Endothelial cell of umbilical vein (primary cell): ENCODE results near the gene CHMP4B. TPM values are rescaled to one million over a fixed set of nuclear protein-coding genes. Genes with fewer than 3 reads are reported as not detected.

Source experiments
- BruUV-seq: library from RNA; stranded (reverse); fragments of 400-500 nt; replicated peaks from 2 replicates; lab custom pipeline; 2021; lab: Mats Ljungman, UMichigan
- CTCF ChIA-PET: fragments of 300-600, 350-600 bp; sonication (Branson Sonifier 250); formaldehyde crosslinking; loops from one replicate; lab custom pipeline; 2021; ENCODE audit warnings: antibody characterized with exemption, inconsistent platforms; lab: Charles Lee
- POLR2A ChIA-PET: fragments of 300-600, 350-600 bp; sonication (Branson Sonifier 250); formaldehyde crosslinking; loops from one replicate; lab custom pipeline; 2021; ENCODE audit warnings: antibody characterized with exemption, inconsistent platforms; lab: Charles Lee
- DNase-seq: peaks from one replicate; pipeline ENCODE4 v3.0.0-alpha.2; 2011; ENCODE audit warnings: low read depth, low spot score
- FAIRE-seq: peaks from 2 replicates; lab custom pipeline; 2011; peaks lifted over from hg19 to GRCh38; lab: Jason Lieb, UNC
- H2AFZ ChIP-seq: 2 replicates; pipeline ENCODE4 v1.6.0; 2012; ENCODE audit warnings: low read depth, low read length, control low read depth, inconsistent platforms
- H3K27ac ChIP-seq: 2 replicates; pipeline ENCODE4 v1.5.1; 2011; ENCODE audit warnings: low read depth, mild to moderate bottlenecking, control low read depth, low read length, moderate library complexity; ENCODE audit not compliant: insufficient read depth
- H3K27me3 ChIP-seq, 2 experiments: 2 replicates each; pipeline versions ENCODE4 v1.6.0 to v1.6.1; 2011; ENCODE audit warnings: low read length in 2 of 2, mixed read lengths in 1 of 2; ENCODE audit not compliant: control insufficient read depth in 2 of 2, insufficient read depth in 2 of 2
- H3K36me3 ChIP-seq, 2 experiments: 2 replicates in 1 of 2; 3 replicates in 1 of 2; pipeline ENCODE4 v1.5.1; 2011; ENCODE audit warnings: low read length in 2 of 2, mild to moderate bottlenecking in 1 of 2, moderate library complexity in 1 of 2; ENCODE audit not compliant: control insufficient read depth in 2 of 2, insufficient read depth in 2 of 2; ENCODE audit errors: extremely low read depth in 1 of 2
- H3K4me1 ChIP-seq: 3 replicates; pipeline ENCODE4 v1.5.1; 2011; ENCODE audit warnings: mild to moderate bottlenecking, low read length; ENCODE audit not compliant: control insufficient read depth, insufficient read depth; ENCODE audit errors: extremely low read depth
- H3K4me2 ChIP-seq: 2 replicates; pipeline ENCODE4 v1.6.1; 2011; ENCODE audit warnings: low read length, control low read depth, mixed read lengths; ENCODE audit not compliant: insufficient read depth
- H3K4me3 ChIP-seq, 3 experiments: fragments of 200-600 bp in 1 of 3; sonication (generic), shearing (Covaris generic) in 1 of 3; replicated peaks in 1 of 3; 2 replicates each; pipeline ENCODE4 v1.5.1; 2011 to 2016; ENCODE audit warnings: control low read depth in 3 of 3, low read length in 3 of 3, mild to moderate bottlenecking in 2 of 3, inconsistent platforms in 1 of 3, low read depth in 1 of 3, moderate library complexity in 1 of 3; ENCODE audit not compliant: insufficient read depth in 1 of 3
- H3K79me2 ChIP-seq: 2 replicates; pipeline ENCODE4 v1.6.0; 2012; ENCODE audit warnings: low read length, inconsistent platforms; ENCODE audit not compliant: control insufficient read depth, insufficient read depth
- H3K9ac ChIP-seq: replicated peaks from 2 replicates; pipeline ENCODE3; 2011; ENCODE audit warnings: low read length, control low read depth; ENCODE audit not compliant: insufficient read depth; ENCODE audit errors: extremely low read depth
- H3K9me1 ChIP-seq: replicated peaks from 3 replicates; pipeline ENCODE4 v1.6.0; 2011; ENCODE audit warnings: mild to moderate bottlenecking, low read length; ENCODE audit not compliant: control insufficient read depth, insufficient read depth; ENCODE audit errors: extremely low read depth
- H3K9me3 ChIP-seq: replicated peaks from 2 replicates; pipeline ENCODE4 v1.5.1; 2012; ENCODE audit warnings: low read length, inconsistent platforms; ENCODE audit not compliant: control insufficient read depth, insufficient read depth
- H4K20me1 ChIP-seq: replicated peaks from 2 replicates; pipeline ENCODE3; 2011; ENCODE audit warnings: mild to moderate bottlenecking, low read length; ENCODE audit not compliant: control insufficient read depth, insufficient read depth; ENCODE audit errors: extremely low read depth
- CTCF ChIP-seq, 2 donors: IDR thresholded peaks; 1 replicate in 1 of 2; 2 replicates in 1 of 2; pipeline ENCODE4 v1.5.1; 2011; ENCODE audit warnings: low read length in 2 of 2, mild to moderate bottlenecking in 2 of 2, moderate library complexity in 2 of 2, control low read depth in 1 of 2, inconsistent platforms in 1 of 2, low read depth in 1 of 2; ENCODE audit not compliant: insufficient read depth in 1 of 2; ENCODE audit errors: extremely low read depth in 1 of 2
- EZH2 ChIP-seq: IDR thresholded peaks from 2 replicates; pipeline ENCODE4 v1.6.1; 2012; ENCODE audit warnings: borderline replicate concordance, low read depth, mild to moderate bottlenecking, moderate library complexity, low read length, inconsistent platforms; ENCODE audit not compliant: severe bottlenecking
- FOS ChIP-seq: IDR thresholded peaks from 2 replicates; pipeline ENCODE4 v1.6.1; 2011; ENCODE audit warnings: mild to moderate bottlenecking, low read length, moderate library complexity, borderline replicate concordance; ENCODE audit not compliant: insufficient read depth
- GATA2 ChIP-seq: IDR thresholded peaks from 2 replicates; pipeline ENCODE4 v1.7.0; 2011; ENCODE audit warnings: low read depth, mild to moderate bottlenecking, moderate library complexity, mixed read lengths, low read length; ENCODE audit not compliant: insufficient read length, insufficient read depth
- JUN ChIP-seq: IDR thresholded peaks from 2 replicates; pipeline ENCODE4 v1.6.1; 2011; ENCODE audit warnings: borderline replicate concordance, low read depth; ENCODE audit not compliant: insufficient read length, insufficient read depth
- MAX ChIP-seq: IDR thresholded peaks from 2 replicates; pipeline ENCODE4 v1.6.1; 2011; ENCODE audit not compliant: insufficient read depth, insufficient read length
- MYC ChIP-seq: IDR thresholded peaks from one replicate; pipeline ENCODE4 v1.6.1; 2011; ENCODE audit warnings: mild to moderate bottlenecking, low read depth, low read length
- POLR2A ChIP-seq: IDR thresholded peaks from 2 replicates; pipeline ENCODE4 v1.6.1; 2012; ENCODE audit warnings: low read depth, mild to moderate bottlenecking, control low read depth, low read length
- POLR2AphosphoS5 ChIP-seq: IDR thresholded peaks from 2 replicates; pipeline ENCODE4 v1.6.1; 2012; ENCODE audit warnings: low read depth, mild to moderate bottlenecking, control low read depth, low read length, moderate library complexity; ENCODE audit not compliant: insufficient read depth
- dilution Hi-C: fragments of 300-500 bp; cut with MboI; formaldehyde crosslinking; loops from one replicate; pipeline ENCODE4 v1.15.0; 2019; ENCODE audit warnings: low sequenced_read_pairs; ENCODE audit not compliant: extremely low pct_ligation_motif_present
- intact Hi-C: fragments of 100-400 bp; cut with micrococcal nuclease; formaldehyde crosslinking; loops from one replicate; pipeline ENCODE4 v1.10.0; 2022
- polyA plus RNA-seq, 4 experiments: library from polyadenylated mRNA; depleted of rRNA in 3 of 4; stranded (reverse) in 3 of 4; unstranded in 1 of 4; fragments of >200 nt; gene quantifications; 2 replicates each; pipeline versions ENCODE4 v1.2.1 to v1.2.3, GENCODE V29; 2011 to 2012; ENCODE audit warnings: missing spikeins in 1 of 4
- total RNA-seq: library from RNA; stranded (reverse); gene quantifications from 2 replicates; pipeline ENCODE4 v1.2.3, GENCODE V29; 2021

CHMP4B gene
- total and polyA plus RNA-seq, 2 donors (not counting 3 experiments of a cell fraction or from before 2014, with no cell fraction given) = 64.7 to 112 TPM

- H3K4me1 ChIP-seq = peaks cover 23% of the 10 kb centered on the region
- peaks cover 76% of the 10 kb centered on the region for H3K79me2 ChIP-seq
- ChIA-PET CTCF (interaction anchor here (0.6 to 4.0 kb wide), 7 partner anchors 18 to 370 kb away, joined by 3 to 14 read pairs (median 4); partner anchors contain the start of gene ZNF341), POLR2A (no interaction called here)
- H3K36me3 ChIP-seq = peaks cover 0 to 3% of the 10 kb centered on the region in 2 experiments
- peak; percentile 66 for DNase-seq
- no peak overlapping the region for H3K4me3 ChIP-seq
- no peak overlapping the region for H3K9ac ChIP-seq
- peak; percentile 69 for FAIRE-seq
- no peaks in the 10 kb centered on the region for H3K27me3 ChIP-seq
- intact Hi-C loops (no loop called here), dilution Hi-C loops (no loop called here)
- H3K9me1 ChIP-seq = peaks cover 2% of the 10 kb centered on the region
- peaks cover 21% of the 10 kb centered on the region for H4K20me1 ChIP-seq
- no peaks in the 10 kb centered on the region for H3K9me3 ChIP-seq
- peak overlapping the region; percentile 26 for H3K4me2 ChIP-seq
- TF ChIP-seq JUN (no peak), CTCF (IDR thresholded peaks at IDR 0.05; ENCODE audit: extremely low read depth in 1 of 2, insufficient read depth in 1 of 2, low read depth in 1 of 2, low read length in 2 of 2) (no peak), POLR2A (no peak), GATA2 (no peak), MAX (no peak), FOS (no peak), POLR2AphosphoS5 (no peak), MYC (no peak), EZH2 (no peak)
- peak overlapping the region; percentile 24 for H3K27ac ChIP-seq
- H2AFZ ChIP-seq = no peak overlapping the region
- no TSS peak for BruUV-seq
Measured at GRCh38 chr20:33814238-33814712, 3.1 kb downstream of the CHMP4B start.
